NB4 (cell line): ENCODE measurements around the gene UQCC3.

Experiments used
- POLR2A ChIP-seq: IDR thresholded peaks from 2 replicates; pipeline ENCODE4 v1.6.1; 2011; ENCODE audit warnings: mild to moderate bottlenecking; ENCODE audit not compliant: insufficient read length; ENCODE audit errors: extremely low read depth
- TF ChIP-seq, protein P1 (sequence below): IDR thresholded peaks from one replicate; pipeline ENCODE4 v1.5.1; 2012; ENCODE audit warnings: low read depth, low read length

DNA sequence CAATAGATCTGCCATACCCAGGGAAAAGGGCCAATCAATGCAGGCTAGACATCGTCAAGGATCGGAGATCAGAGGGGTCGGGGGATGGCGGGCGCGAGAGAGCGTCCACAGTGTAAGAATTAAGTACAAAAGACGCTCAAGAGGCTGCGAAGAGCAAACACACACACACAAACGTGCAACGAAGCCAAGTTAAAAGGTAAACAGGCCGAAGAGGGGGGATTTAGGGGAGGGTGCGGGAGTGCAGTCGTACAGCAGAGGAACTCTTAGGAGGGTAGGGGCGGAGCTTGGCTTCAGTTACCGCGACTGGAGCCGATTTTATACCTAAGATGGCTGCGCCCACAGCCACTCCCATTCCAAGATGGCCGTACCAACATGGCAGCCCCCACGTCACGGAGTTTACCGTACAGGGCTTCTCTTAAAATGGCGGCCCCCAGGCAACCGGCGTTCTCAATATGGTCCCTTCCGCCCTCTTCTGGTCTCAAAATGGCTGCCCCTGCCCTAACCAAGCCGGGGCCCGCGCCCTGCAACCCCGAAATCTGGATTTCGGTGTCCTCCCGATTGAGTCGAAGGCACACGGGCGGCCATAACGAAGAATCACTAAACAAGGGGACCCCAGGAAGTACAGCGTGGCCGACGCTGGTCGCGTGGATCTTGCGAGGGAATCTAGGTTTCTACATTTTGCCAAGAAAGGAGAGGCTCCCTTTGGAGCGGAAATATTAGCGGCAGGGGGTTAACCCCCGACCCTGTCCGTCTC lies 38.0 kb downstream of the UQCC3 start:
- no peak for TF ChIP-seq POLR2A
- TF ChIP-seq, protein P1, sequence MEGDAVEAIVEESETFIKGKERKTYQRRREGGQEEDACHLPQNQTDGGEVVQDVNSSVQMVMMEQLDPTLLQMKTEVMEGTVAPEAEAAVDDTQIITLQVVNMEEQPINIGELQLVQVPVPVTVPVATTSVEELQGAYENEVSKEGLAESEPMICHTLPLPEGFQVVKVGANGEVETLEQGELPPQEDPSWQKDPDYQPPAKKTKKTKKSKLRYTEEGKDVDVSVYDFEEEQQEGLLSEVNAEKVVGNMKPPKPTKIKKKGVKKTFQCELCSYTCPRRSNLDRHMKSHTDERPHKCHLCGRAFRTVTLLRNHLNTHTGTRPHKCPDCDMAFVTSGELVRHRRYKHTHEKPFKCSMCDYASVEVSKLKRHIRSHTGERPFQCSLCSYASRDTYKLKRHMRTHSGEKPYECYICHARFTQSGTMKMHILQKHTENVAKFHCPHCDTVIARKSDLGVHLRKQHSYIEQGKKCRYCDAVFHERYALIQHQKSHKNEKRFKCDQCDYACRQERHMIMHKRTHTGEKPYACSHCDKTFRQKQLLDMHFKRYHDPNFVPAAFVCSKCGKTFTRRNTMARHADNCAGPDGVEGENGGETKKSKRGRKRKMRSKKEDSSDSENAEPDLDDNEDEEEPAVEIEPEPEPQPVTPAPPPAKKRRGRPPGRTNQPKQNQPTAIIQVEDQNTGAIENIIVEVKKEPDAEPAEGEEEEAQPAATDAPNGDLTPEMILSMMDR = no peak
